ENCODE data around the gene WDHD1. TPM values are rescaled to one million over a fixed set of nuclear protein-coding genes. Genes with fewer than 3 reads are reported as not detected.
"Not testable (repeated sequence)": the region's sequence is repeated elsewhere in the genome, so short reads cannot be mapped to it uniquely, and the experiment has no call there.

Gene WDHD1
- polyA plus RNA-seq, 1 donor (not counting 4 experiments of a cell fraction or from before 2014, with no cell fraction given) = 13.0 TPM

DNA sequence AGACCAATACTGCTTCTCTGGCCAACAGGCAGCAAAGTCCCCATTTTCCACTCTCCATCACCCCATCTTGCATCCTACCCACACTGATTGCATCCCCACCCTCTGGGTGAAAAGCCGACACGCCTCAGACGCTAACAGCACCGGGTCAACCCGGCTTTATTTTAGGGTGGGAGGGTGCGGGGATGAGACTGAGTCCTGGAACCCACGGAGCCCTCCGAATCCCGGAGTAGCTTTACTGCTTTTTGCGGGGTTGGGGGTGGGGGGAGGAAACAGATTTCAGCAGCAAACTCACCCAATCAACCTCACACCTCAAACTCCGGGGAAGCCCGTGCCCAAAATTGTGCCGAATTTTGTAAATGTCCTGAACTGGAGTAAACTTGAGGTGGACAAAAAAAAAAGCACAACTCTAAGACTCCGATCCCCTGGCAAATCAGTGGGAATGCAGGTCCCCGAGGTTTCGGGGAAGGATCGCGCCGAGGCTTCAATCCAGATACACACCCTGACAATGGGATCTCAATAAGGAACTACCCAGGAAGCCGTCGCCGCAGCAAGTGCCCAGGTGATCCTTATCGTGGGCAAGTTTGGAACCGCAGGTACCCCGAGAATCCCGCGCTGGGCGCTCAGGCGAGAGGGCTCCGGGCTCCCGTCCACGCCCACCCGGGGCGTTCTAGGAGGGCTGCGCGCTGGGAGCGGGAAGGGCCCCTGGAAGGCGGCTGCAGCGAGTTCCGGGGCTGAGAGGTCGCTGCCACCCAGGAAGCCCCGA lies 125.3 kb downstream of the WDHD1 start:
- peak overlapping the region; percentile 83 for H3K9ac ChIP-seq (ENCODE audit: control insufficient read depth, extremely low read depth, insufficient read depth, low read length)
- TF ChIP-seq CTCF (optimal IDR thresholded peaks at IDR 0.05 in 1 of 3, IDR thresholded peaks at IDR 0.05 in 1 of 3, conservative IDR thresholded peaks at IDR 0.05 in 1 of 3; ENCODE audit: extremely low read depth in 1 of 3, insufficient read depth in 2 of 3, low read length in 3 of 3) (no peak), EZH2 (IDR thresholded peaks at IDR 0.05; ENCODE audit: low read length) (no peak)
- no peak for FAIRE-seq
- no peaks in the 10 kb centered on the region for H3K9me3 ChIP-seq (ENCODE audit: control insufficient read depth, low read depth, low read length)
- no peaks in the 10 kb centered on the region for H3K36me3 ChIP-seq (ENCODE audit: control insufficient read depth in 2 of 2, extremely low read depth in 1 of 2, insufficient read depth in 2 of 2, low read length in 2 of 2)
- no peaks in the 10 kb centered on the region for H3K9me1 ChIP-seq (ENCODE audit: control insufficient read depth, extremely low read depth, insufficient read depth, low read length)
- peak overlapping the region; percentile 34 for H3K27ac ChIP-seq (ENCODE audit: control insufficient read depth, insufficient read depth, low read length)
- no peak for DNase-seq (ENCODE audit: low read depth, low spot score)
- H3K27me3 ChIP-seq (ENCODE audit: control insufficient read depth, extremely low read depth, insufficient read depth, low read length) = no peaks in the 10 kb centered on the region
- no peaks in the 10 kb centered on the region for H3K79me2 ChIP-seq (ENCODE audit: control insufficient read depth, insufficient read depth, low read length)
- H4K20me1 ChIP-seq (ENCODE audit: control insufficient read depth, extremely low read depth, insufficient read depth, low read length) = no peaks in the 10 kb centered on the region
- peak overlapping the region; percentile 94 for H2AFZ ChIP-seq (ENCODE audit: control insufficient read depth, low read length)
- H3K4me3 ChIP-seq (ENCODE audit: control insufficient read depth in 2 of 3, extremely low read depth in 1 of 3, insufficient read depth in 2 of 3, low read depth in 1 of 3, low read length in 3 of 3) = peak overlapping the region; percentile 79 to 88 (median 87)
- peak overlapping the region; percentile 94 for H3K4me2 ChIP-seq (ENCODE audit: control insufficient read depth, extremely low read depth, insufficient read depth, low read depth, low read length)
- dilution Hi-C loops (cut with MboI; ENCODE audit: extremely low pct_ligation_motif_present, low sequenced_read_pairs) = no loop called here
- peaks cover 8% of the 10 kb centered on the region for H3K4me1 ChIP-seq (ENCODE audit: control insufficient read depth, extremely low read depth, insufficient read depth, low read length)

DNA sequence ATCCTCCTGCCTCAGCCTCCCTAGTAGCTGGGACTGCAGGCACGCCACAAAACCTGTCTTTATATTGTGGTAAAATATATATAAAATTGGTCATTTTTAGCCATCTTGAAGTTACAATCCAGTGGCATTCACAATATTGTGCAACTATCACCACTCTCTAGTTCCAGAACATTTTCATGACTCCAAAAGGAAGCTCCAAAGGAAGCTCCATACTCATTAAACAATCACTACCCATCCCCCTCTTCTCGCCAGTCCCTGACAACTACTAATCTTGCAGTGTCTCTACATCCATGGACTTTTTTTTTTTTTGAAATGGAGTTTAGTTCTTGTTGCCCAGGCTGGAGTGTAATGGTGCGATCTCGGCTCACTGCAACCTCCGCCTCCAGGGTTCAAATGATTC lies 127.3 kb downstream of the WDHD1 start:
- H3K79me2 ChIP-seq (ENCODE audit: control insufficient read depth, insufficient read depth, low read length) = no peaks in the 10 kb centered on the region

DNA sequence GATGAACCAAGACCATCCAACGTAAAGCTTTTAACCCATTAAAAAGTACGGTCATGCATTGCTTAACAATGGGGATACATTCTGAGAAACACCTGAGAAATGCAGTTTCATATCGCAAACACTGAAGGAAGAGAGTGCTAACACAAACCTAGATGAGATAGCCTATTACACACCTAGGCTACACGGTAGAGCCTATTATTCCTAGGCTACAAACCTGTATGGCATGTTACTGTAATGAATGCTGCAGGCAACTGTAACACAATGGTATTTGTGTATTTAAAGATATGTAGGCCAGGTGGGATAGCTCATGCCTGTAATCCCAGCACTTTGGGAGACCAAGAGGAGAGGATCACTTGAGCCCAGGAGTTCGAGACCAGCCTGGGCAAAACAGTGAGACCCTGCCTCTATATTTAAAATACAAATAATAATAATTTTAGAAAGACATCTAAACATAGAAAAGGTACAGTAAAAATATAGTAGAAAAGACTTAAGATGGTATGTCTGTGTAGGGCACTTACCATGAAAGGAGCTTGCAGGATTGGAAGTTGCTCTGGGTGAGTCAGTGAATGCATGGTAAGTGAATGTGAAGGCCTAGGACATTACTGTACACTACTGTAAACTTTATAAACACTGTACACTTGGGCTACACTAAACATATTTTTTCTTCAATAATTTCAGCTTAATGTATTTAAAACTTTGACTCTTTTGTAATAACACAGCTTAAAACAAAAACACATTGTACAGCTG lies 128.9 kb downstream of the WDHD1 start:
- H3K9me3 ChIP-seq (ENCODE audit: control insufficient read depth, low read depth, low read length); dilution Hi-C loops (cut with MboI; ENCODE audit: extremely low pct_ligation_motif_present, low sequenced_read_pairs); H3K4me3 ChIP-seq (ENCODE audit: control insufficient read depth in 2 of 3, extremely low read depth in 1 of 3, insufficient read depth in 2 of 3, low read depth in 1 of 3, low read length in 3 of 3); H3K79me2 ChIP-seq (ENCODE audit: control insufficient read depth, insufficient read depth, low read length); H3K9me1 ChIP-seq (ENCODE audit: control insufficient read depth, extremely low read depth, insufficient read depth, low read length); FAIRE-seq; H3K36me3 ChIP-seq (ENCODE audit: control insufficient read depth in 2 of 2, extremely low read depth in 1 of 2, insufficient read depth in 2 of 2, low read length in 2 of 2); H3K27me3 ChIP-seq (ENCODE audit: control insufficient read depth, extremely low read depth, insufficient read depth, low read length); H3K4me2 ChIP-seq (ENCODE audit: control insufficient read depth, extremely low read depth, insufficient read depth, low read depth, low read length); H3K9ac ChIP-seq (ENCODE audit: control insufficient read depth, extremely low read depth, insufficient read depth, low read length); H2AFZ ChIP-seq (ENCODE audit: control insufficient read depth, low read length); H3K27ac ChIP-seq (ENCODE audit: control insufficient read depth, insufficient read depth, low read length); H4K20me1 ChIP-seq (ENCODE audit: control insufficient read depth, extremely low read depth, insufficient read depth, low read length); DNase-seq (ENCODE audit: low read depth, low spot score): not testable (repeated sequence)
- H3K4me1 ChIP-seq (ENCODE audit: control insufficient read depth, extremely low read depth, insufficient read depth, low read length) = peaks cover 15% of the 10 kb centered on the region

More for the DNA sequence above, 127.3 kb downstream of the WDHD1 start:
- Histone ChIP-seq H3K4me3 (ENCODE audit: control insufficient read depth in 2 of 3, extremely low read depth in 1 of 3, insufficient read depth in 2 of 3, low read depth in 1 of 3, low read length in 3 of 3) (no peak overlapping the region), H4K20me1 (ENCODE audit: control insufficient read depth, extremely low read depth, insufficient read depth, low read length) (no peaks in the 10 kb centered on the region), H3K9ac (ENCODE audit: control insufficient read depth, extremely low read depth, insufficient read depth, low read length) (no peak overlapping the region), H3K4me2 (ENCODE audit: control insufficient read depth, extremely low read depth, insufficient read depth, low read depth, low read length) (no peak overlapping the region), H3K36me3 (ENCODE audit: control insufficient read depth in 2 of 2, extremely low read depth in 1 of 2, insufficient read depth in 2 of 2, low read length in 2 of 2) (no peaks in the 10 kb centered on the region), H3K4me1 (ENCODE audit: control insufficient read depth, extremely low read depth, insufficient read depth, low read length) (peaks cover 14% of the 10 kb centered on the region), H3K9me3 (ENCODE audit: control insufficient read depth, low read depth, low read length) (no peaks in the 10 kb centered on the region), H3K27ac (ENCODE audit: control insufficient read depth, insufficient read depth, low read length) (no peak overlapping the region), H2AFZ (ENCODE audit: control insufficient read depth, low read length) (no peak overlapping the region), H3K27me3 (ENCODE audit: control insufficient read depth, extremely low read depth, insufficient read depth, low read length) (no peaks in the 10 kb centered on the region), H3K9me1 (ENCODE audit: control insufficient read depth, extremely low read depth, insufficient read depth, low read length) (no peaks in the 10 kb centered on the region)
- no peak for FAIRE-seq
- TF ChIP-seq CTCF (optimal IDR thresholded peaks at IDR 0.05 in 1 of 3, IDR thresholded peaks at IDR 0.05 in 1 of 3, conservative IDR thresholded peaks at IDR 0.05 in 1 of 3; ENCODE audit: extremely low read depth in 1 of 3, insufficient read depth in 2 of 3, low read length in 3 of 3) = no peak
- TF ChIP-seq EZH2 (IDR thresholded peaks at IDR 0.05; ENCODE audit: low read length) = no peak
- dilution Hi-C loops (cut with MboI; ENCODE audit: extremely low pct_ligation_motif_present, low sequenced_read_pairs) = no loop called here
- DNase-seq (ENCODE audit: low read depth, low spot score) = no peak
